Lower leg skin (tissue), 3 donors: ENCODE results near the gene FAM171A1.

Experiments
- CTCF ChIP-seq, 3 donors: fragments of 450-650 bp; IDR thresholded peaks; one replicate each; pipeline ENCODE4 v1.5.1; 2016; ENCODE audit warnings: antibody characterized with exemption in 3 of 3, mild to moderate bottlenecking in 3 of 3, moderate library complexity in 2 of 3
- POLR2A ChIP-seq, 2 donors: fragments of 450-650 bp; IDR thresholded peaks; one replicate each; pipeline ENCODE4 v1.6.1; 2016 to 2017; ENCODE audit warnings: antibody characterized with exemption in 2 of 2, mild to moderate bottlenecking in 1 of 2, moderate library complexity in 1 of 2

DNA sequence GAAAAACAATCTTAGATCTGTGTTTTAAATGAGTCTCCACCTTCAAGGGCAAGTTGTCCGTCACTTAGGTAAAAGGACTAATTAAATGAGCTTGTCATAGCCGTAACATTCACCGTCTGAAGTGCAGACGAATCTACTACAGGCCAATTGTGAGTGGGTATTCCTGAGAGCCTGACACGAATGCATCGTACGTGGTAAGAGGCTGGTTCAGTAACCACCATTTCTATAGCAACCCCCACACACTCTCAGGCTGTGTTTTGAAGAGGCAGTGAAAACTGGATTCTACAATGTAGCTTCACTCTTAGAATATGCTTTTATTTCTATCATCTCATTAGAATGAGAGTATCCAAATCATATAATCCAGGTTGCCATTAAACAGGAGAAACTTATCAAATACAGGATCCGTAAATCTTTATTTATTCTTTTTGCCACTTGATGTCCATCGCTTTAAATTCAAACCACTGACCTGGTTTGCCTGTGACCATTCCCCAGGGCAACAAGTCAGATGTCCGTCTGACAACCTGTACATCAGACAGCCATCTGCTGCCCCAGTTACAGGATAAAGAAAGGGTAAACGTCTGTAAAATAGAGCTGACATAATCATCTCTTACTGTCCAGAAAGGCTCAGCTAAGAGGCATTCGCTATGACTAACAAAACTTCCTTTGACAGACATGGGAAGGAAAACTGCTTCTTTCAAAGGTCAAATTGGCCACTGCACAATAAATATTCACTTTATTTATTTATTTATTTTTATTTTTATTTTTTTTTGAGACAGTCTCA lies 132.3 kb downstream of the FAM171A1 start:
- TF ChIP-seq CTCF (IDR thresholded peaks at IDR 0.05), result no peak
- TF ChIP-seq POLR2A (IDR thresholded peaks at IDR 0.05), result no peak
